ENCODE data around the gene AMFR.

The AMFR gene

GRCh38 chr16:56426585-56426984, 1.2 kb upstream of the AMFR start:
- in situ Hi-C loops (cut with HindIII; ENCODE audit: low sequenced_read_pairs): no loop called here
- no peak for DNase-seq (ENCODE audit: low read depth, low spot score)
- TF ChIP-seq CTCF (IDR thresholded peaks at IDR 0.05; ENCODE audit: low read depth, low read length): no peak
- no peak overlapping the region for H3K4me3 ChIP-seq (ENCODE audit: low read depth, low read length)

GRCh38 chr16:56424791-56425438, 430 bp downstream of the AMFR start:
- DNase-seq (ENCODE audit: low read depth, low spot score): peak; percentile 5
- in situ Hi-C loops (cut with HindIII; ENCODE audit: low sequenced_read_pairs): no loop called here
- H3K4me3 ChIP-seq (ENCODE audit: low read depth, low read length): peak overlapping the region; percentile 71
- TF ChIP-seq CTCF (IDR thresholded peaks at IDR 0.05; ENCODE audit: low read depth, low read length): no peak

- in situ Hi-C loops (cut with HindIII; ENCODE audit: low sequenced_read_pairs): no loop called here
- no peak for TF ChIP-seq CTCF (IDR thresholded peaks at IDR 0.05; ENCODE audit: low read depth, low read length)
- peak overlapping the region; percentile 71 for H3K4me3 ChIP-seq (ENCODE audit: low read depth, low read length)
- DNase-seq (ENCODE audit: low read depth, low spot score): no peak
These were observed 961 bp downstream of the AMFR start for GRCh38 chr16:56424404-56424764.

- peak overlapping the region; percentile 71 for H3K4me3 ChIP-seq (ENCODE audit: low read depth, low read length)
- DNase-seq (ENCODE audit: low read depth, low spot score): peak; percentile 10
- no peak for TF ChIP-seq CTCF (IDR thresholded peaks at IDR 0.05; ENCODE audit: low read depth, low read length)
- in situ Hi-C loops (cut with HindIII; ENCODE audit: low sequenced_read_pairs): no loop called here
These were observed 1.6 kb downstream of the AMFR start for GRCh38 chr16:56423584-56424403.

GRCh38 chr16:56422896-56423441, 2.4 kb downstream of the AMFR start:
- in situ Hi-C loops (cut with HindIII; ENCODE audit: low sequenced_read_pairs): no loop called here
- H3K4me3 ChIP-seq (ENCODE audit: low read depth, low read length): no peak overlapping the region
- no peak for TF ChIP-seq CTCF (IDR thresholded peaks at IDR 0.05; ENCODE audit: low read depth, low read length)
- DNase-seq (ENCODE audit: low read depth, low spot score): no peak

- in situ Hi-C loops (cut with HindIII; ENCODE audit: low sequenced_read_pairs): no loop called here
- no peak for DNase-seq (ENCODE audit: low read depth, low spot score)
- no peak overlapping the region for H3K4me3 ChIP-seq (ENCODE audit: low read depth, low read length)
- TF ChIP-seq CTCF (IDR thresholded peaks at IDR 0.05; ENCODE audit: low read depth, low read length): no peak
These were observed 3.2 kb downstream of the AMFR start for GRCh38 chr16:56421976-56422669.
